HepG2 (cell line): ENCODE results near the gene IGF2. TPM values are rescaled to one million over a fixed set of nuclear protein-coding genes. Genes with fewer than 3 reads are reported as not detected.

Source experiments
- FOXA1 ChIP-seq, 2 experiments: fragments of 450-650 bp in 1 of 2; sonication (generic) in 1 of 2; formaldehyde crosslinking in 1 of 2; IDR thresholded peaks; 2 replicates each; pipeline versions ENCODE4 v1.4.0 to v1.6.1; 2016 to 2020; ENCODE audit warnings: missing genetic modification reagents in 1 of 2
- FOXA3 ChIP-seq: IDR thresholded peaks from 2 replicates; pipeline ENCODE4 v1.6.1; 2016; ENCODE audit warnings: missing genetic modification reagents, missing compliant biosample characterization
- GATAD2A ChIP-seq: IDR thresholded peaks from 2 replicates; pipeline ENCODE4 v1.6.1; 2016
- GLI4 ChIP-seq: sonication (generic); formaldehyde crosslinking; IDR thresholded peaks from 2 replicates; pipeline ENCODE4 v1.5.1; 2020; ENCODE audit warnings: missing genetic modification reagents, mild to moderate bottlenecking, moderate library complexity, borderline replicate concordance
- HNRNPL ChIP-seq: fragments of 200-400 bp; formaldehyde crosslinking; IDR thresholded peaks from 2 replicates; pipeline ENCODE4 v1.6.1; 2017; ENCODE audit warnings: mild to moderate bottlenecking, low read depth, low read length
- IRX3 ChIP-seq: sonication (generic); formaldehyde crosslinking; IDR thresholded peaks from 2 replicates; pipeline ENCODE4 v1.8.1; 2023; ENCODE audit warnings: mild to moderate bottlenecking, low read depth, missing genetic modification reagents, borderline replicate concordance
- MTF1 ChIP-seq: sonication (generic); formaldehyde crosslinking; IDR thresholded peaks from 2 replicates; pipeline ENCODE4 v1.5.0; 2020; ENCODE audit warnings: missing genetic modification reagents
- SMC3 ChIP-seq: IDR thresholded peaks from 2 replicates; pipeline ENCODE4 v1.6.1; 2011; ENCODE audit warnings: low read length, improper control_type of control experiment
- SRSF4 ChIP-seq: fragments of 200-400 bp; formaldehyde crosslinking; IDR thresholded peaks from one replicate; pipeline ENCODE4 v1.6.1; 2018; ENCODE audit warnings: mild to moderate bottlenecking, low read depth, low read length, moderate library complexity; ENCODE audit not compliant: poor library complexity, severe bottlenecking
- STAG1 ChIP-seq: sonication (generic); formaldehyde crosslinking; IDR thresholded peaks from 2 replicates; pipeline ENCODE4 v1.4.0; 2020; ENCODE audit warnings: missing genetic modification reagents
- ZBTB7A ChIP-seq: sonication (generic); formaldehyde crosslinking; IDR thresholded peaks from 2 replicates; pipeline ENCODE4 v1.8.0; 2022; ENCODE audit warnings: mild to moderate bottlenecking, missing genetic modification reagents
- polyA plus RNA-seq, 8 experiments: library from polyadenylated mRNA; depleted of rRNA in 3 of 8; stranded (reverse) in 7 of 8; unstranded in 1 of 8; fragments of >200 nt; fragmentation: Illumina TruSeq in 4 of 8; extraction: Trizol in 4 of 8; gene quantifications; 2 replicates each; pipeline versions ENCODE4 v1.2.1 to v1.2.3, GENCODE V29; 2011 to 2016; ENCODE audit warnings: low read depth in 4 of 8, missing spikeins in 1 of 8, mixed read lengths in 1 of 8; ENCODE audit not compliant: insufficient read depth in 1 of 8
- total RNA-seq, 5 experiments: library from RNA; depleted of rRNA; stranded (reverse); fragments of >200 nt; fragmentation: Illumina TruSeq; extraction: Trizol; gene quantifications; 2 replicates each; pipeline ENCODE4 v1.2.3, GENCODE V29; 2016; ENCODE audit warnings: low read depth in 1 of 5
- TF ChIP-seq, protein P1 (sequence below): sonication (generic); formaldehyde crosslinking; IDR thresholded peaks from 2 replicates; pipeline ENCODE4 v1.5.0; 2020; ENCODE audit warnings: mild to moderate bottlenecking, missing genetic modification reagents
- TF ChIP-seq, protein P2 (sequence below): sonication (generic); formaldehyde crosslinking; IDR thresholded peaks from 2 replicates; pipeline ENCODE4 v1.5.0; 2020; ENCODE audit warnings: mild to moderate bottlenecking, missing genetic modification reagents, moderate library complexity
- TF ChIP-seq, protein P3 (sequence below): sonication (generic); formaldehyde crosslinking; IDR thresholded peaks from 2 replicates; pipeline ENCODE4 v1.5.1; 2020; ENCODE audit warnings: missing genetic modification reagents, mild to moderate bottlenecking, borderline replicate concordance
- TF ChIP-seq, protein P4 (sequence below): sonication (generic); formaldehyde crosslinking; IDR thresholded peaks from 2 replicates; pipeline ENCODE4 v1.5.1; 2020; ENCODE audit warnings: missing genetic modification reagents, mild to moderate bottlenecking, borderline replicate concordance

IGF2 gene
- total and polyA plus RNA-seq, 2 of the 13 experiments (the other 11 are each of a cell fraction or from before 2014, with no cell fraction given), result 79.1 to 254 TPM

DNA sequence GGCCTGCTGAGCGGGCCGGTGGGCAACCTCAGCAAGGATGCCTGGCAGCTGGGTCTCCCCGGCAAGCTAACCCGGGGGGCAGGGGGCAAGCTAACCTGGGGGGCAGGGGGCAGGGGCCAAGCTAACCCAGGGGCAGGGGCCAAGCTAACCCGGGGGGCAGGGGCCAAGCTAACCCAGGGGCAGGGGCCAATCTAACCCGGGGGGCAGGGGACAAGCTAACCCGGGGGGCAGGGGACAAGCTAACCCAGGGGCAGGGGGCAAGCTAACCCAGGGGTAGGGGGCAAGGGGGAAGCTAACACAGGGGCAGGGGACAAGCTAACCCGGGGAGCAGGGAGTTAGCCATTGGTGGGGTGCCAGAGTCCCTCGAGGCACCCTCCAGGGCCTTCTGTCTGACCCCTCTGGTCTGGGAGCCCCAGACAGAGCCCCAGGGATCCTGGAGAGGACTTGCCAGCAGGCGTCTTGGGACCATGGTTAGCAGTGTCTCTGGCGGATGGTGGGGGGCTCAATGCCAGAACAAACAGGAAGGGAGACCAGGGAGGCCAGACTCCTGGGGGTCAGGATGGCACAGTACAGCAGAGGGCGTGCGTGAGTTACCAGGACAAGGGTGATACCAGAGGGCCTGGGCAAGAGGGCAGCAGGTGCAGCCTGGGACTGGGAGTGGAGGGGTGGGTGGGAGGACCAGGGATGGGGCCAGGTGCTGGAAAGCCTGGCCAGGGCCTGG lies 16.1 kb downstream of the IGF2 start (continued):
- TF ChIP-seq HNRNPL, result peak; percentile 89
- TF ChIP-seq, protein P1, sequence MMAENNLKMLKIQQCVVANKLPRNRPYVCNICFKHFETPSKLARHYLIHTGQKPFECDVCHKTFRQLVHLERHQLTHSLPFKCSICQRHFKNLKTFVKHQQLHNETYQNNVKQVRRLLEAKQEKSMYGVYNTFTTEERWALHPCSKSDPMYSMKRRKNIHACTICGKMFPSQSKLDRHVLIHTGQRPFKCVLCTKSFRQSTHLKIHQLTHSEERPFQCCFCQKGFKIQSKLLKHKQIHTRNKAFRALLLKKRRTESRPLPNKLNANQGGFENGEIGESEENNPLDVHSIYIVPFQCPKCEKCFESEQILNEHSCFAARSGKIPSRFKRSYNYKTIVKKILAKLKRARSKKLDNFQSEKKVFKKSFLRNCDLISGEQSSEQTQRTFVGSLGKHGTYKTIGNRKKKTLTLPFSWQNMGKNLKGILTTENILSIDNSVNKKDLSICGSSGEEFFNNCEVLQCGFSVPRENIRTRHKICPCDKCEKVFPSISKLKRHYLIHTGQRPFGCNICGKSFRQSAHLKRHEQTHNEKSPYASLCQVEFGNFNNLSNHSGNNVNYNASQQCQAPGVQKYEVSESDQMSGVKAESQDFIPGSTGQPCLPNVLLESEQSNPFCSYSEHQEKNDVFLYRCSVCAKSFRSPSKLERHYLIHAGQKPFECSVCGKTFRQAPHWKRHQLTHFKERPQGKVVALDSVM (CRISPR knock-in tag), result peak; percentile 46; the same call in 1 of the 2 replicates
- no peak for TF ChIP-seq FOXA1 (IDR thresholded peaks at IDR 0.05)
- no peak for TF ChIP-seq FOXA1 (CRISPR knock-in tag; IDR thresholded peaks at IDR 0.05)
- no peak for TF ChIP-seq SRSF4
- no peak for TF ChIP-seq GLI4 (CRISPR knock-in tag)
- peak; percentile 32; the same call in 1 of the 2 replicates for TF ChIP-seq GATAD2A (CRISPR knock-in tag)
- TF ChIP-seq, protein P2, sequence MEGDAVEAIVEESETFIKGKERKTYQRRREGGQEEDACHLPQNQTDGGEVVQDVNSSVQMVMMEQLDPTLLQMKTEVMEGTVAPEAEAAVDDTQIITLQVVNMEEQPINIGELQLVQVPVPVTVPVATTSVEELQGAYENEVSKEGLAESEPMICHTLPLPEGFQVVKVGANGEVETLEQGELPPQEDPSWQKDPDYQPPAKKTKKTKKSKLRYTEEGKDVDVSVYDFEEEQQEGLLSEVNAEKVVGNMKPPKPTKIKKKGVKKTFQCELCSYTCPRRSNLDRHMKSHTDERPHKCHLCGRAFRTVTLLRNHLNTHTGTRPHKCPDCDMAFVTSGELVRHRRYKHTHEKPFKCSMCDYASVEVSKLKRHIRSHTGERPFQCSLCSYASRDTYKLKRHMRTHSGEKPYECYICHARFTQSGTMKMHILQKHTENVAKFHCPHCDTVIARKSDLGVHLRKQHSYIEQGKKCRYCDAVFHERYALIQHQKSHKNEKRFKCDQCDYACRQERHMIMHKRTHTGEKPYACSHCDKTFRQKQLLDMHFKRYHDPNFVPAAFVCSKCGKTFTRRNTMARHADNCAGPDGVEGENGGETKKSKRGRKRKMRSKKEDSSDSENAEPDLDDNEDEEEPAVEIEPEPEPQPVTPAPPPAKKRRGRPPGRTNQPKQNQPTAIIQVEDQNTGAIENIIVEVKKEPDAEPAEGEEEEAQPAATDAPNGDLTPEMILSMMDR (CRISPR knock-in tag), result peak; percentile 77
- TF ChIP-seq IRX3, result no peak
- TF ChIP-seq STAG1, result peak; percentile 52
- peak; percentile 31; the same call in 1 of the 2 replicates for TF ChIP-seq SMC3
- 0 out of 2 replicates have a peak, but pooled peaks have one; percentile 9 for TF ChIP-seq FOXA3
- TF ChIP-seq, protein P3, sequence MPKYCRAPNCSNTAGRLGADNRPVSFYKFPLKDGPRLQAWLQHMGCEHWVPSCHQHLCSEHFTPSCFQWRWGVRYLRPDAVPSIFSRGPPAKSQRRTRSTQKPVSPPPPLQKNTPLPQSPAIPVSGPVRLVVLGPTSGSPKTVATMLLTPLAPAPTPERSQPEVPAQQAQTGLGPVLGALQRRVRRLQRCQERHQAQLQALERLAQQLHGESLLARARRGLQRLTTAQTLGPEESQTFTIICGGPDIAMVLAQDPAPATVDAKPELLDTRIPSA (CRISPR knock-in tag), result no peak
- TF ChIP-seq MTF1 (CRISPR knock-in tag), result no peak
- TF ChIP-seq, protein P4, sequence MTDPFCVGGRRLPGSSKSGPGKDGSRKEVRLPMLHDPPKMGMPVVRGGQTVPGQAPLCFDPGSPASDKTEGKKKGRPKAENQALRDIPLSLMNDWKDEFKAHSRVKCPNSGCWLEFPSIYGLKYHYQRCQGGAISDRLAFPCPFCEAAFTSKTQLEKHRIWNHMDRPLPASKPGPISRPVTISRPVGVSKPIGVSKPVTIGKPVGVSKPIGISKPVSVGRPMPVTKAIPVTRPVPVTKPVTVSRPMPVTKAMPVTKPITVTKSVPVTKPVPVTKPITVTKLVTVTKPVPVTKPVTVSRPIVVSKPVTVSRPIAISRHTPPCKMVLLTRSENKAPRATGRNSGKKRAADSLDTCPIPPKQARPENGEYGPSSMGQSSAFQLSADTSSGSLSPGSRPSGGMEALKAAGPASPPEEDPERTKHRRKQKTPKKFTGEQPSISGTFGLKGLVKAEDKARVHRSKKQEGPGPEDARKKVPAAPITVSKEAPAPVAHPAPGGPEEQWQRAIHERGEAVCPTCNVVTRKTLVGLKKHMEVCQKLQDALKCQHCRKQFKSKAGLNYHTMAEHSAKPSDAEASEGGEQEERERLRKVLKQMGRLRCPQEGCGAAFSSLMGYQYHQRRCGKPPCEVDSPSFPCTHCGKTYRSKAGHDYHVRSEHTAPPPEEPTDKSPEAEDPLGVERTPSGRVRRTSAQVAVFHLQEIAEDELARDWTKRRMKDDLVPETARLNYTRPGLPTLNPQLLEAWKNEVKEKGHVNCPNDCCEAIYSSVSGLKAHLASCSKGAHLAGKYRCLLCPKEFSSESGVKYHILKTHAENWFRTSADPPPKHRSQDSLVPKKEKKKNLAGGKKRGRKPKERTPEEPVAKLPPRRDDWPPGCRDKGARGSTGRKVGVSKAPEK, result no peak
- TF ChIP-seq ZBTB7A (CRISPR knock-in tag), result peak; percentile 77; the same call in 1 of the 2 replicates
